Right lung (tissue), 5 donors: ENCODE results near the gene EMSY. TPM values are rescaled to one million over a fixed set of nuclear protein-coding genes. Genes with fewer than 3 reads are reported as not detected.
"Not testable (repeated sequence)": the region's sequence is repeated elsewhere in the genome, so short reads cannot be mapped to it uniquely, and the experiment has no call there.

Experiments
- DNase-seq, 2 donors: peaks; one replicate each; pipeline ENCODE4 v3.0.0-alpha.2; 2013
- polyA plus RNA-seq, 5 donors: library from polyadenylated mRNA; unstranded; fragments of 120-200 nt; gene quantifications; one replicate each; pipeline versions ENCODE4 v1.2.1 to v1.2.3, GENCODE V29; 2013; ENCODE audit warnings: inconsistent platforms in 1 of 5, low replicate concordance in 1 of 5; ENCODE audit not compliant: insufficient read length in 5 of 5, insufficient read depth in 1 of 5

Gene EMSY
- polyA plus RNA-seq, 5 donors = 27.5 to 44.7 (median 37.6) TPM

- no peak for DNase-seq
Measured at GRCh38 chr11:76592025-76592914, 147.5 kb downstream of the EMSY start.

GRCh38 chr11:76592961-76593360 lies 148.1 kb downstream of the EMSY start:
- DNase-seq = no peak

DNA sequence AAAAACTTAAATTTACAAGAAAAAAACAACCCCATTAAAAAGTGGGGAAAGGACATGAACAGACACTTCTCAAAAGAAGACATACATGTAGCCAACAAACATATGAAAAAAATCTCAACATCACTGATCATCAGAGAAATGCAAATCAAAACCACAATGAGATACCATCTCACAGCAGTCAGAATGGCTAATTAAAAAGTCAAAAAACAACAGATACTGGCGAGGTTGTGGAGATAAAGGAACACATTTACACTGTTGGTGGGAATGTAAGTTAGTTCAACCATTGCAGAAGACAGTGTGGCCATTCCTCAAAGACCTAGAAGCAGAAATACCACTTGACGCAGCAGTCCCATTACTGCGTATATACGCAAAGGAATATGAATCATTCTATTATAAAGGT lies 150.3 kb downstream of the EMSY start:
- not testable (repeated sequence) for DNase-seq

GRCh38 chr11:76596652-76597051 lies 151.8 kb downstream of the EMSY start:
- no peak for DNase-seq

GRCh38 chr11:76597533-76598425 lies 153.0 kb downstream of the EMSY start:
- DNase-seq = no peak

DNA sequence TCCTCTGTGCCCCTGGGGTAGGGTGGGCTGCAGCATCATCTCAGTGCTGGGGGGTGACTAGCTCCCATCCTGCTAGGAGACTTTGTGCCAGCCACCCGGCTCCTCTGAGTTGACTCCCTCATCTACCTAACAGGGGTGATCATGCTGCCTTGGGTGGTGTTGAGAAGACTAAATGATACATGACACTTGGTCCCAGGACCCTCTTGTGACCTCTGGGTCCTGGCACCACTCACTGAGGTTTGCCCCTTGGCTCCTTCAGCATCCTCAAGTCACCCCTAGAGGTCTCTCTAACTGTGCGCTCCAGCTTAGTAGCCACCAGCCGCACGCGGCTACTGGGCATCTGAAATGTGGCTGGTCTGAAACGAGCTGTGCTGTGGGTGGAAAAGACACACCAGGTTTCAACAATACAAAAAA lies 153.6 kb downstream of the EMSY start:
- DNase-seq = no peak

GRCh38 chr11:76599041-76600013 lies 154.5 kb downstream of the EMSY start:
- no peak for DNase-seq

GRCh38 chr11:76600124-76600655 lies 155.4 kb downstream of the EMSY start:
- no peak for DNase-seq

GRCh38 chr11:76601272-76601671 lies 156.5 kb downstream of the EMSY start:
- no peak for DNase-seq

DNA sequence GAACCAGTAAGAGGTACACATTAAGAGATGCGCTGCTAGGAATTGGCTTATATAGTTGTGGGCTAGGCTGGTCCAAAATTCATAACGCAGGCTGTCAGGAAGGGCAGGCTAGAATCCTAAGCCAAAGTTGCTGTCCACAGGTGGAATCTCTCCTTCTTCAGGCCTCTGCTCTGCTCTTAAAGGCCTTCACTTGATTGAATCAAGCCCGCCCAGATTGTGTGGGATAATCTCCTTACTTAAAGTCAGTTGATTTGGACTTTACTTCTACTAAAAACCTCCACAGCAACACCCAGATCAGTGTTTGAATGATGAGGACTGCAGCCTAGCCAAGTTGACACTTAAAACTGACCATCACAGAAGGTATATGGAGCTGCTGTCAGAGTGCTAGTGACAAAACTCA lies 156.9 kb downstream of the EMSY start:
- DNase-seq = no peak

DNA sequence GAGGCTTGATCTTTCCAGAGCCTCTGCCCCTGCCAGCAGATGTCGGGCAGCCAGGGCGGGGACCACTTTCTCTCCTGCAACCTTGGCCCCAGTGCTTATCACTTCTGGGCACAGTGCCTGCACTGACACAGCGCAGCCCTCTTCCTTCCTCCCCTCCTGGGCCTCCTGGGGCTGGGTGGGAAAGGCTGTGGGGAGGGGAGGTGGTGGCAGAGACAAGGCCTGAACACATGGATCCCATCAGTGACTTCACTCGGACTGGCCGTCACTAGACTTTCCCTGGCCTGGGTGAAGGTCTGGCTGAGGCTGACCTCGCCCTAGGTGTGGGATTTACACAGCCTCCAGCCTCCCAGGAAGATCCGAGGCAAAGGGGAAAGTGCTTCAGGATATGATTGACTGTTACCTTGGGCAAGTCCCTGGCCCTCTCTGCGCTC lies 157.6 kb downstream of the EMSY start:
- peak in 1 of 2 donors; percentile 40 for DNase-seq

Other genes with a start within 250 kb of the EMSY start
- gene WNT11, start 238.5 kb upstream of the EMSY start, polyA plus RNA-seq = 10 to 100 TPM; 42.2 to 87.0 (median 64.5) TPM
- 100 to 1,000 TPM in 2 of 5 donors, 10 to 100 TPM in 3; 82.6 to 136 (median 96.1) TPM for gene THAP12, start 63.9 kb upstream of the EMSY start, polyA plus RNA-seq
- 10 to 100 TPM; 13.1 to 24.0 (median 20.5) TPM for gene GVQW3, start 63.7 kb upstream of the EMSY start, polyA plus RNA-seq
- gene LRRC32, start 225.7 kb downstream of the EMSY start, polyA plus RNA-seq = 10 to 100 TPM; 31.6 to 52.3 (median 45.1) TPM